H1 (cell line): ENCODE data around the gene CHRDL1. TPM values are rescaled to one million over a fixed set of nuclear protein-coding genes. Genes with fewer than 3 reads are reported as not detected.

Experiments
- CTCF ChIA-PET: fragments of 300-600 bp; sonication (Branson Sonifier 250); formaldehyde crosslinking; loops from one replicate; lab custom pipeline; 2021; ENCODE audit not compliant: partially characterized antibody; lab: Charles Lee
- POLR2A ChIA-PET: fragments of 300-600 bp; sonication (Branson Sonifier 250); formaldehyde crosslinking; loops from one replicate; lab custom pipeline; 2021; ENCODE audit warnings: inconsistent platforms; ENCODE audit not compliant: partially characterized antibody; lab: Charles Lee
- DNase-seq, 2 experiments: peaks; one replicate each; pipeline versions ENCODE4 v3.0.0 to v3.0.0-alpha.2; 2010 to 2022; ENCODE audit warnings: low spot score in 2 of 2, low read depth in 1 of 2, mixed read lengths in 1 of 2
- FAIRE-seq: peaks from 2 replicates; lab custom pipeline; 2011; peaks lifted over from hg19 to GRCh38; lab: Jason Lieb, UNC
- H2AFZ ChIP-seq: 2 replicates; pipeline ENCODE4 v1.8.1; 2012; ENCODE audit warnings: low read length, inconsistent platforms
- H2AK5ac ChIP-seq: 2 replicates; pipeline ENCODE4 v1.6.1; 2013; ENCODE audit warnings: low read depth, low read length
- H2BK120ac ChIP-seq: replicated peaks from 2 replicates; pipeline ENCODE3; 2013; ENCODE audit warnings: low read depth, low read length, inconsistent platforms
- H2BK12ac ChIP-seq: 2 replicates; pipeline ENCODE4 v1.6.1; 2013; ENCODE audit warnings: low read depth, low read length
- H2BK15ac ChIP-seq: 2 replicates; pipeline ENCODE4 v1.6.1; 2013; ENCODE audit warnings: low read length
- H2BK20ac ChIP-seq: 2 replicates; pipeline ENCODE4 v1.6.1; 2013; ENCODE audit warnings: low read length
- H2BK5ac ChIP-seq: 2 replicates; pipeline ENCODE4 v1.6.1; 2013; ENCODE audit warnings: low read depth, low read length
- H3K14ac ChIP-seq: 2 replicates; pipeline ENCODE4 v1.6.1; 2013; ENCODE audit warnings: inconsistent platforms; ENCODE audit not compliant: insufficient read length
- H3K18ac ChIP-seq: 2 replicates; pipeline ENCODE4 v1.6.1; 2013; ENCODE audit warnings: low read length; ENCODE audit errors: extremely low read depth
- H3K23ac ChIP-seq: 2 replicates; pipeline ENCODE4 v1.6.1; 2013; ENCODE audit warnings: inconsistent platforms; ENCODE audit not compliant: insufficient read length
- H3K23me2 ChIP-seq: 2 replicates; pipeline ENCODE4 v1.6.1; 2013; ENCODE audit warnings: low read depth, low read length
- H3K27ac ChIP-seq: 2 replicates; pipeline ENCODE4 v1.6.1; 2011; ENCODE audit warnings: low read depth, low read length, inconsistent platforms
- H3K27me3 ChIP-seq, 4 experiments: replicated peaks in 1 of 4; 1 replicate in 1 of 4; 2 replicates in 3 of 4; pipeline versions ENCODE4 v1.6.1 to v1.8.1; 2011 to 2013; ENCODE audit warnings: low read length in 3 of 4, mild to moderate bottlenecking in 3 of 4, inconsistent platforms in 2 of 4, mixed read lengths in 2 of 4, moderate library complexity in 1 of 4; ENCODE audit not compliant: control insufficient read depth in 3 of 4, insufficient read depth in 3 of 4; ENCODE audit errors: extremely low read depth in 1 of 4
- H3K36me3 ChIP-seq, 4 experiments: 2 replicates each; pipeline versions ENCODE4 v1.6.1 to v1.8.1; 2011 to 2013; ENCODE audit warnings: mild to moderate bottlenecking in 4 of 4, low read length in 3 of 4, moderate library complexity in 2 of 4, control low read depth in 1 of 4, inconsistent platforms in 1 of 4; ENCODE audit not compliant: insufficient read depth in 4 of 4, control insufficient read depth in 2 of 4
- H3K4ac ChIP-seq: replicated peaks from 2 replicates; pipeline ENCODE3; 2013; ENCODE audit warnings: low read length, low read depth, mixed read lengths, inconsistent platforms; ENCODE audit not compliant: insufficient read length
- H3K4me1 ChIP-seq, 4 experiments: replicated peaks in 1 of 4; 1 replicate in 1 of 4; 2 replicates in 3 of 4; pipeline versions ENCODE4 v1.6.1 to v1.8.1; 2011 to 2013; ENCODE audit warnings: low read length in 3 of 4, inconsistent platforms in 2 of 4, mixed read lengths in 1 of 4; ENCODE audit not compliant: insufficient read depth in 4 of 4, control insufficient read depth in 3 of 4
- H3K4me2 ChIP-seq, 2 experiments: 2 replicates each; pipeline versions ENCODE4 v1.6.1 to v1.8.1; 2011 to 2013; ENCODE audit warnings: low read depth in 2 of 2, low read length in 2 of 2, control low read depth in 1 of 2, inconsistent platforms in 1 of 2, mild to moderate bottlenecking in 1 of 2; ENCODE audit not compliant: insufficient read depth in 1 of 2
- H3K4me3 ChIP-seq, 4 experiments: fragments of 200-600, 300-600 bp in 1 of 4; sonication (generic), shearing (Covaris generic), sonication (Bioruptor Twin) in 1 of 4; 2 replicates each; pipeline versions ENCODE4 v1.5.1 to v1.8.1; 2011 to 2016; ENCODE audit warnings: low read length in 4 of 4, low read depth in 3 of 4, control low read depth in 2 of 4, inconsistent platforms in 2 of 4, mild to moderate bottlenecking in 2 of 4, mixed read lengths in 1 of 4, moderate library complexity in 1 of 4; ENCODE audit not compliant: insufficient read depth in 2 of 4; ENCODE audit errors: extremely low read depth in 1 of 4
- H3K56ac ChIP-seq: replicated peaks from 2 replicates; pipeline ENCODE3; 2013; ENCODE audit warnings: low read depth, mild to moderate bottlenecking, mixed read lengths, low read length, inconsistent platforms; ENCODE audit not compliant: insufficient read length
- H3K79me1 ChIP-seq: 2 replicates; pipeline ENCODE4 v1.6.1; 2013; ENCODE audit warnings: low read depth, low read length, control low read depth
- H3K79me2 ChIP-seq, 2 experiments: 2 replicates each; pipeline versions ENCODE4 v1.6.1 to v1.8.1; 2012 to 2013; ENCODE audit warnings: low read length in 2 of 2, mild to moderate bottlenecking in 2 of 2, inconsistent platforms in 1 of 2; ENCODE audit not compliant: insufficient read depth in 2 of 2, control insufficient read depth in 1 of 2
- H3K9ac ChIP-seq, 4 experiments: replicated peaks in 1 of 4; 1 replicate in 1 of 4; 2 replicates in 3 of 4; pipeline versions ENCODE4 v1.6.1 to v1.8.1; 2011 to 2013; ENCODE audit warnings: low read depth in 3 of 4, low read length in 3 of 4, control low read depth in 2 of 4, mild to moderate bottlenecking in 2 of 4, moderate library complexity in 2 of 4, inconsistent platforms in 1 of 4; ENCODE audit errors: extremely low read depth in 1 of 4
- H3K9me3 ChIP-seq, 2 experiments: 2 replicates each; pipeline versions ENCODE4 v1.6.1 to v1.8.1; 2012 to 2013; ENCODE audit warnings: mild to moderate bottlenecking in 2 of 2, moderate library complexity in 2 of 2, control low read depth in 1 of 2, inconsistent platforms in 1 of 2, low read depth in 1 of 2, low read length in 1 of 2, mixed read lengths in 1 of 2; ENCODE audit not compliant: insufficient read depth in 2 of 2
- H4K20me1 ChIP-seq, 2 experiments: replicated peaks in 1 of 2; 2 replicates each; pipeline versions ENCODE3 to v1.8.1; 2011 to 2013; ENCODE audit warnings: inconsistent platforms in 2 of 2, low read length in 2 of 2, mild to moderate bottlenecking in 1 of 2; ENCODE audit not compliant: insufficient read depth in 2 of 2, control insufficient read depth in 1 of 2
- H4K5ac ChIP-seq: 2 replicates; pipeline ENCODE4 v1.6.1; 2013; ENCODE audit warnings: low read length, low read depth, mixed read lengths, inconsistent platforms; ENCODE audit not compliant: insufficient read length
- H4K8ac ChIP-seq: 2 replicates; pipeline ENCODE4 v1.8.0; 2013; ENCODE audit warnings: mild to moderate bottlenecking, moderate library complexity, low read length, inconsistent platforms; ENCODE audit not compliant: insufficient read depth; ENCODE audit errors: extremely low read depth
- H4K91ac ChIP-seq: replicated peaks from 2 replicates; pipeline ENCODE3; 2013; ENCODE audit warnings: low read length, mixed read lengths, inconsistent platforms; ENCODE audit not compliant: insufficient read length
- ASH2L ChIP-seq: fragments of 200-600, 300-600 bp; sonication (generic); IDR thresholded peaks from one replicate; pipeline ENCODE4 v1.7.1; 2017; ENCODE audit warnings: low read length
- CBX8 ChIP-seq: fragments of 300-800, 300-1000 bp; sonication (generic); IDR thresholded peaks from 2 replicates; pipeline ENCODE4 v1.7.1; 2016; ENCODE audit warnings: low read depth, low read length, borderline replicate concordance
- CHD2 ChIP-seq: IDR thresholded peaks from 2 replicates; pipeline ENCODE4 v1.6.1; 2012; ENCODE audit warnings: low read length, improper control_type of control experiment
- CREB1 ChIP-seq: IDR thresholded peaks from 2 replicates; pipeline ENCODE4 v1.6.1; 2012; ENCODE audit warnings: inconsistent platforms
- E2F6 ChIP-seq: IDR thresholded peaks from 2 replicates; pipeline ENCODE4 v1.6.1; 2012; ENCODE audit warnings: inconsistent platforms
- EGR1 ChIP-seq: IDR thresholded peaks from 2 replicates; pipeline ENCODE4 v1.6.1; 2011; ENCODE audit warnings: low read depth, low read length, borderline replicate concordance
- KDM5A ChIP-seq: fragments of 200-600 bp; IDR thresholded peaks from 2 replicates; pipeline ENCODE4 v1.7.1; 2012; ENCODE audit warnings: mild to moderate bottlenecking, low read length, inconsistent platforms, mixed read lengths
- SP4 ChIP-seq: IDR thresholded peaks from 2 replicates; pipeline ENCODE4 v1.6.1; 2012; ENCODE audit warnings: low read length, inconsistent platforms
- WGBS, 2 experiments: shearing (Covaris generic) in 1 of 2; methylation state at CpG; one replicate each; pipeline versions ENCODE4 v1.1.6 to v1.1.7; 2013 to 2015; ENCODE audit warnings: low lambda C conversion rate in 2 of 2, mixed read lengths in 2 of 2, inconsistent platforms in 1 of 2, low coverage in 1 of 2, missing lambda C conversion rate in 1 of 2; ENCODE audit not compliant: insufficient replicate concordance in 2 of 2, insufficient coverage in 1 of 2, insufficient read length in 1 of 2; ENCODE audit errors: extremely low coverage in 1 of 2, missing lambda C conversion rate in 1 of 2; 5-methylcytosine and 5-hydroxymethylcytosine counted together
- polyA plus RNA-seq, 7 experiments: library from polyadenylated mRNA; depleted of rRNA in 3 of 7; stranded (reverse) in 5 of 7; unstranded in 2 of 7; fragments of >200 nt in 5 of 7; fragments of 200-250 nt in 2 of 7; gene quantifications; 1 replicate in 5 of 7; 2 replicates in 1 of 7; 4 replicates in 1 of 7; pipeline versions ENCODE4 v1.2.1 to v1.2.3, GENCODE V29; 2011 to 2013; ENCODE audit warnings: missing spikeins in 2 of 7, mixed read lengths in 2 of 7
- total RNA-seq: library from RNA; stranded (reverse); fragmentation: NEBNext Ultra II Directional; extraction: Animal tissue kit (Norgen Biotek cat#: 25700); gene quantifications from 2 replicates; pipeline ENCODE4 v1.2.1, GENCODE V29; 2021

CHRDL1 gene
- total and polyA plus RNA-seq, 2 of the 8 experiments (the other 6 are each of a cell fraction or from before 2014, with no cell fraction given) = 5.6 to 15.6 TPM

DNA sequence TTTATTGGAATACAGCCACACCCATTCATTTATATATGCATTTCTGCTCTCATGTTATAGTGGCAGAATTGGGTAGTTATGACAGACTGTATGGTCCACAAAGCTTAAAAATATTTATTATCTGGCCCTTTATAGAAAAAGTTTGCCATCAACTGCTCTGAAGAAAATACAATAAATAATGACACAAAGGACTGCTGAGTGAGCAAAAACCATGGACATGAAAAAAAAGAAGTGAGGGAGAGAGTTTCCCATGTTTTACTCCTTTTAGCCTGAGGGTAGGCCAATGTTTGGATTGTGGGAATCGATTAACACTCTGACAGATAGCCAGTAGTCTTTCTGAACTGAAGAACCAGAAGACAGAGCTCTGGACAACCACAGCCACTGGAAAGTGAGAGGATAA, 149.2 kb downstream of the CHRDL1 start:
- FAIRE-seq (no peak), DNase-seq (no peak)
- Histone ChIP-seq H3K4me2 (no peak overlapping the region), H3K4ac (no peak overlapping the region), H3K4me3 (no peak overlapping the region), H3K18ac (no peak overlapping the region), H4K20me1 (no peaks in the 10 kb centered on the region), H4K5ac (no peak overlapping the region), H3K23me2 (no peaks in the 10 kb centered on the region), H3K9ac (no peak overlapping the region), H3K4me1 (no peaks in the 10 kb centered on the region), H2BK15ac (no peak overlapping the region), H3K79me2 (no peaks in the 10 kb centered on the region), H2BK5ac (no peak overlapping the region), H3K27me3 (no peaks in the 10 kb centered on the region), H2AFZ (no peak overlapping the region), H2BK120ac (no peak overlapping the region), H3K9me3 (no peaks in the 10 kb centered on the region), H3K23ac (no peak overlapping the region), H2BK20ac (no peak overlapping the region), H3K36me3 (no peaks in the 10 kb centered on the region), H2BK12ac (no peak overlapping the region), H4K8ac (no peak overlapping the region), H3K56ac (no peak overlapping the region), H2AK5ac (no peak overlapping the region), H3K79me1 (no peaks in the 10 kb centered on the region), H3K14ac (no peak overlapping the region), H3K27ac (no peak overlapping the region), H4K91ac (no peak overlapping the region)
- TF ChIP-seq EGR1 (no peak), SP4 (no peak), ASH2L (no peak), KDM5A (no peak), CREB1 (no peak), CHD2 (no peak), CBX8 (no peak), E2F6 (no peak)
- CTCF ChIA-PET = interaction anchor here (0.6 to 1.2 kb wide), 2 partner anchors 21 to 793 kb away, joined by 4 read pairs; no protein-coding TSS in a partner anchor
- POLR2A ChIA-PET = interaction anchor here (1.0 kb wide), 1 partner anchor 35 kb away, joined by 3 read pairs; no protein-coding TSS in a partner anchor
- WGBS, 2 experiments = 100% methylated on average over 1 of the region's 1 CpG; no CpG with 5 or more reads in 1 of the 2 experiments
